ENCODE measurements around the gene AZIN2. TPM values are rescaled to one million over a fixed set of nuclear protein-coding genes. Genes with fewer than 3 reads are reported as not detected.

The AZIN2 gene
- total RNA-seq, 2 donors from 2014 or later, result 6.3 to 8.6 TPM

- ATAC-seq (no peak), DNase-seq (no peak)
- peaks cover 8% of the 10 kb centered on the region for H3K4me1 Mint-ChIP-seq
- no peak overlapping the region for H3K27ac Mint-ChIP-seq
- no peak overlapping the region for H3K4me3 Mint-ChIP-seq
- no peaks in the 10 kb centered on the region for H3K27me3 Mint-ChIP-seq
- H3K36me3 Mint-ChIP-seq (ENCODE audit: low read depth), result peaks cover 3% of the 10 kb centered on the region
- no peaks in the 10 kb centered on the region for H3K9me3 ChIP-seq (ENCODE audit: control insufficient read depth, low read length, poor library complexity, severe bottlenecking)
Observed at GRCh38 chr1:33147997-33148314, 67.0 kb downstream of the AZIN2 start.

- H3K36me3 Mint-ChIP-seq (ENCODE audit: low read depth), result peaks cover 3% of the 10 kb centered on the region
- H3K4me3 Mint-ChIP-seq, result no peak overlapping the region
- no peaks in the 10 kb centered on the region for H3K27me3 Mint-ChIP-seq
- H3K9me3 ChIP-seq (ENCODE audit: control insufficient read depth, low read length, poor library complexity, severe bottlenecking), result no peaks in the 10 kb centered on the region
- no peak overlapping the region for H3K27ac Mint-ChIP-seq
- ATAC-seq (no peak), DNase-seq (no peak)
- H3K4me1 Mint-ChIP-seq, result peaks cover 6% of the 10 kb centered on the region
Observed at GRCh38 chr1:33148615-33149014, 67.7 kb downstream of the AZIN2 start.

GRCh38 chr1:33149453-33150190 lies 68.7 kb downstream of the AZIN2 start:
- DNase-seq (no peak), ATAC-seq (no peak)
- no peaks in the 10 kb centered on the region for H3K9me3 ChIP-seq (ENCODE audit: control insufficient read depth, low read length, poor library complexity, severe bottlenecking)
- peaks cover 3% of the 10 kb centered on the region for H3K36me3 Mint-ChIP-seq (ENCODE audit: low read depth)
- no peak overlapping the region for H3K4me3 Mint-ChIP-seq
- H3K4me1 Mint-ChIP-seq, result peaks cover 6% of the 10 kb centered on the region
- peak overlapping the region; percentile 56 for H3K27ac Mint-ChIP-seq
- no peaks in the 10 kb centered on the region for H3K27me3 Mint-ChIP-seq

- H3K27ac Mint-ChIP-seq, result no peak overlapping the region
- no peaks in the 10 kb centered on the region for H3K9me3 ChIP-seq (ENCODE audit: control insufficient read depth, low read length, poor library complexity, severe bottlenecking)
- DNase-seq (no peak), ATAC-seq (no peak)
- H3K27me3 Mint-ChIP-seq, result no peaks in the 10 kb centered on the region
- H3K4me1 Mint-ChIP-seq, result peaks cover 6% of the 10 kb centered on the region
- peaks cover 3% of the 10 kb centered on the region for H3K36me3 Mint-ChIP-seq (ENCODE audit: low read depth)
- no peak overlapping the region for H3K4me3 Mint-ChIP-seq
Observed at GRCh38 chr1:33150522-33150921, 69.6 kb downstream of the AZIN2 start.

- Mint-ChIP-seq H3K27me3 (no peaks in the 10 kb centered on the region), H3K27ac (no peak overlapping the region), H3K4me3 (no peak overlapping the region), H3K4me1 (peaks cover 6% of the 10 kb centered on the region), H3K36me3 (ENCODE audit: low read depth) (peaks cover 8% of the 10 kb centered on the region)
- no peak for DNase-seq
- no peak for ATAC-seq
- no peaks in the 10 kb centered on the region for H3K9me3 ChIP-seq (ENCODE audit: control insufficient read depth, low read length, poor library complexity, severe bottlenecking)
Observed at GRCh38 chr1:33151116-33151515, 70.2 kb downstream of the AZIN2 start.

GRCh38 chr1:33152685-33153432 lies 71.9 kb downstream of the AZIN2 start:
- DNase-seq (no peak), ATAC-seq (no peak)
- peaks cover 10% of the 10 kb centered on the region for H3K36me3 Mint-ChIP-seq (ENCODE audit: low read depth)
- peak overlapping the region; percentile 45 for H3K27ac Mint-ChIP-seq
- H3K4me3 Mint-ChIP-seq, result no peak overlapping the region
- no peaks in the 10 kb centered on the region for H3K9me3 ChIP-seq (ENCODE audit: control insufficient read depth, low read length, poor library complexity, severe bottlenecking)
- H3K4me1 Mint-ChIP-seq, result peaks cover 10% of the 10 kb centered on the region
- H3K27me3 Mint-ChIP-seq, result no peaks in the 10 kb centered on the region

GRCh38 chr1:33153650-33154049 lies 72.7 kb downstream of the AZIN2 start:
- no peak for DNase-seq
- peaks cover 10% of the 10 kb centered on the region for H3K4me1 Mint-ChIP-seq
- H3K36me3 Mint-ChIP-seq (ENCODE audit: low read depth), result peaks cover 10% of the 10 kb centered on the region
- no peak for ATAC-seq
- no peak overlapping the region for H3K4me3 Mint-ChIP-seq
- H3K9me3 ChIP-seq (ENCODE audit: control insufficient read depth, low read length, poor library complexity, severe bottlenecking), result no peaks in the 10 kb centered on the region
- peak overlapping the region; percentile 51 for H3K27ac Mint-ChIP-seq
- H3K27me3 Mint-ChIP-seq, result no peaks in the 10 kb centered on the region

- peak overlapping the region; percentile 78 for H3K4me3 Mint-ChIP-seq
- no peaks in the 10 kb centered on the region for H3K9me3 ChIP-seq (ENCODE audit: control insufficient read depth, low read length, poor library complexity, severe bottlenecking)
- H3K27ac Mint-ChIP-seq, result peak overlapping the region; percentile 83
- H3K36me3 Mint-ChIP-seq (ENCODE audit: low read depth), result peaks cover 13% of the 10 kb centered on the region
- ATAC-seq, result no peak
- DNase-seq, result no peak
- H3K4me1 Mint-ChIP-seq, result peaks cover 12% of the 10 kb centered on the region
- no peaks in the 10 kb centered on the region for H3K27me3 Mint-ChIP-seq
Observed at GRCh38 chr1:33155877-33156538, 75.1 kb downstream of the AZIN2 start.

GRCh38 chr1:33157131-33157530 lies 76.2 kb downstream of the AZIN2 start:
- Mint-ChIP-seq H3K4me3 (no peak overlapping the region), H3K4me1 (peaks cover 17% of the 10 kb centered on the region), H3K36me3 (ENCODE audit: low read depth) (peaks cover 13% of the 10 kb centered on the region), H3K27me3 (no peaks in the 10 kb centered on the region), H3K27ac (peak overlapping the region; percentile 83)
- DNase-seq, result no peak
- ATAC-seq, result no peak
- H3K9me3 ChIP-seq (ENCODE audit: control insufficient read depth, low read length, poor library complexity, severe bottlenecking), result no peaks in the 10 kb centered on the region

- no peak overlapping the region for H3K4me3 Mint-ChIP-seq
- H3K27me3 Mint-ChIP-seq, result no peaks in the 10 kb centered on the region
- ATAC-seq (no peak), DNase-seq (no peak)
- peaks cover 13% of the 10 kb centered on the region for H3K36me3 Mint-ChIP-seq (ENCODE audit: low read depth)
- H3K27ac Mint-ChIP-seq, result no peak overlapping the region
- H3K4me1 Mint-ChIP-seq, result peaks cover 14% of the 10 kb centered on the region
- no peaks in the 10 kb centered on the region for H3K9me3 ChIP-seq (ENCODE audit: control insufficient read depth, low read length, poor library complexity, severe bottlenecking)
Observed at GRCh38 chr1:33158366-33158765, 77.4 kb downstream of the AZIN2 start.

GRCh38 chr1:33159577-33159976 lies 78.6 kb downstream of the AZIN2 start:
- peaks cover 14% of the 10 kb centered on the region for H3K4me1 Mint-ChIP-seq
- no peak overlapping the region for H3K27ac Mint-ChIP-seq
- H3K9me3 ChIP-seq (ENCODE audit: control insufficient read depth, low read length, poor library complexity, severe bottlenecking), result no peaks in the 10 kb centered on the region
- H3K27me3 Mint-ChIP-seq, result no peaks in the 10 kb centered on the region
- no peak for ATAC-seq
- H3K4me3 Mint-ChIP-seq, result no peak overlapping the region
- peaks cover 15% of the 10 kb centered on the region for H3K36me3 Mint-ChIP-seq (ENCODE audit: low read depth)
- no peak for DNase-seq

- H3K36me3 Mint-ChIP-seq (ENCODE audit: low read depth), result peaks cover 10% of the 10 kb centered on the region
- ATAC-seq (no peak), DNase-seq (no peak)
- no peak overlapping the region for H3K27ac Mint-ChIP-seq
- H3K4me1 Mint-ChIP-seq, result peaks cover 18% of the 10 kb centered on the region
- H3K4me3 Mint-ChIP-seq, result peak overlapping the region; percentile 36
- no peaks in the 10 kb centered on the region for H3K27me3 Mint-ChIP-seq
- H3K9me3 ChIP-seq (ENCODE audit: control insufficient read depth, low read length, poor library complexity, severe bottlenecking), result no peaks in the 10 kb centered on the region
Observed at GRCh38 chr1:33161061-33161681, 80.2 kb downstream of the AZIN2 start.

GRCh38 chr1:33162141-33162540 lies 81.2 kb downstream of the AZIN2 start:
- no peaks in the 10 kb centered on the region for H3K9me3 ChIP-seq (ENCODE audit: control insufficient read depth, low read length, poor library complexity, severe bottlenecking)
- no peak for ATAC-seq
- Mint-ChIP-seq H3K4me1 (peaks cover 15% of the 10 kb centered on the region), H3K27me3 (no peaks in the 10 kb centered on the region), H3K36me3 (ENCODE audit: low read depth) (peaks cover 11% of the 10 kb centered on the region), H3K4me3 (peak overlapping the region; percentile 55), H3K27ac (no peak overlapping the region)
- DNase-seq, result no peak
